ENCODE data around the gene DPP4. TPM values are rescaled to one million over a fixed set of nuclear protein-coding genes. Genes with fewer than 3 reads are reported as not detected.

DPP4 gene
- total RNA-seq, 3 donors from 2014 or later, result 8.6 to 15.6 (median 15.3) TPM

Other genes with a start within 250 kb of the DPP4 start
- gene GCG, start 78.0 kb upstream of the DPP4 start, total RNA-seq, result not detected
- not detected for gene FAP, start 169.2 kb upstream of the DPP4 start, total RNA-seq
- gene IFIH1, start 244.5 kb upstream of the DPP4 start, total RNA-seq, result 10 to 100 TPM; 12.8 to 17.2 (median 12.8) TPM